ENCODE data around the gene PLEKHG4B. TPM values are rescaled to one million over a fixed set of nuclear protein-coding genes. Genes with fewer than 3 reads are reported as not detected.

The PLEKHG4B gene
- total RNA-seq, 1 experiment from 2014 or later, result 0.02 TPM

DNA sequence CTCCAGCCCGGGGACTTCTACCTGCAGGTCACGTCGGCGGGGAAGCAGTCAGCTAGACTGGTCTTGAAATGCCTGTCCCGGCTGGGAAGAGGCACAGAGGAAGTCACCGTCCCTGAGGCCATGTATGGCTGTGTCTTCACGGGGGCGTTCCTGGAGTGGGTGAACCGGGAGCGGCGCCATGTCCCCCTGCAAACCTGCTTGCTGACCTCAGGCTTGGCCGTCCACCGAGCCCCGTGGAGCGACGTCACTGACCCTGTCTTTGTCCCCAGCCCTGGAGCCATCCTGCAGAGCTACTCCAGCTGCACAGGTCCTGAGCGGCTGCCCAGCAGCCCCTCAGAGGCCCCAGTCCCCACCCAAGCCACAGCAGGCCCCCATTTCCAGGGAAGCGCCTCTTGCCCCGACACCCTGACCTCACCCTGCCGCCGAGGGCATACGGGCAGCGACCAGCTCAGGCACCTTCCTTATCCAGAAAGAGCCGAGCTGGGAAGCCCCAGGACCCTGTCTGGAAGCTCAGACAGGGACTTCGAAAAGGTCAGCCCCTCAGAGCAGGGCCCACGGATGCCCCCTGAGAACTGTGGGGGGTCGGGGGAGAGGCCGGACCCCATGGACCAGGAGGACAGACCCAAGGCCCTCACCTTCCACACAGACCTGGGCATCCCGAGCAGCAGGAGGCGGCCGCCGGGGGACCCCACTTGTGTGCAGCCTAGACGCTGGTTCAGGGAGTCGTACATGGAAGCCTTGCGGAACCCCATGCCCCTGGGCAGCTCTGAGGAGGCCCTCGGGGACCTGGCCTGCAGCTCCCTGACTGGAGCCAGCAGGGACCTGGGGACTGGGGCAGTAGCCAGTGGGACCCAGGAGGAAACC is 47.8 kb downstream of the PLEKHG4B start:
- no peaks in the 10 kb centered on the region for H3K4me1 ChIP-seq (ENCODE audit: control insufficient read depth in 1 of 2, insufficient read depth in 2 of 2, low read length in 2 of 2)
- TF ChIP-seq TCF7L2 (IDR thresholded peaks at IDR 0.05; ENCODE audit: borderline replicate concordance, extremely low read depth, insufficient read depth, insufficient read length), result no peak
- no peak for TF ChIP-seq POLR2A (IDR thresholded peaks at IDR 0.05; ENCODE audit: borderline replicate concordance, extremely low read depth, insufficient read depth, insufficient read length)
- TF ChIP-seq SP1 (IDR thresholded peaks at IDR 0.05; ENCODE audit: low read depth), result no peak
- TF ChIP-seq POLR2AphosphoS5 (IDR thresholded peaks at IDR 0.05; ENCODE audit: low read depth, low read length), result no peak
- no peak for TF ChIP-seq EZH2 (IDR thresholded peaks at IDR 0.05)
- TF ChIP-seq, protein P1, sequence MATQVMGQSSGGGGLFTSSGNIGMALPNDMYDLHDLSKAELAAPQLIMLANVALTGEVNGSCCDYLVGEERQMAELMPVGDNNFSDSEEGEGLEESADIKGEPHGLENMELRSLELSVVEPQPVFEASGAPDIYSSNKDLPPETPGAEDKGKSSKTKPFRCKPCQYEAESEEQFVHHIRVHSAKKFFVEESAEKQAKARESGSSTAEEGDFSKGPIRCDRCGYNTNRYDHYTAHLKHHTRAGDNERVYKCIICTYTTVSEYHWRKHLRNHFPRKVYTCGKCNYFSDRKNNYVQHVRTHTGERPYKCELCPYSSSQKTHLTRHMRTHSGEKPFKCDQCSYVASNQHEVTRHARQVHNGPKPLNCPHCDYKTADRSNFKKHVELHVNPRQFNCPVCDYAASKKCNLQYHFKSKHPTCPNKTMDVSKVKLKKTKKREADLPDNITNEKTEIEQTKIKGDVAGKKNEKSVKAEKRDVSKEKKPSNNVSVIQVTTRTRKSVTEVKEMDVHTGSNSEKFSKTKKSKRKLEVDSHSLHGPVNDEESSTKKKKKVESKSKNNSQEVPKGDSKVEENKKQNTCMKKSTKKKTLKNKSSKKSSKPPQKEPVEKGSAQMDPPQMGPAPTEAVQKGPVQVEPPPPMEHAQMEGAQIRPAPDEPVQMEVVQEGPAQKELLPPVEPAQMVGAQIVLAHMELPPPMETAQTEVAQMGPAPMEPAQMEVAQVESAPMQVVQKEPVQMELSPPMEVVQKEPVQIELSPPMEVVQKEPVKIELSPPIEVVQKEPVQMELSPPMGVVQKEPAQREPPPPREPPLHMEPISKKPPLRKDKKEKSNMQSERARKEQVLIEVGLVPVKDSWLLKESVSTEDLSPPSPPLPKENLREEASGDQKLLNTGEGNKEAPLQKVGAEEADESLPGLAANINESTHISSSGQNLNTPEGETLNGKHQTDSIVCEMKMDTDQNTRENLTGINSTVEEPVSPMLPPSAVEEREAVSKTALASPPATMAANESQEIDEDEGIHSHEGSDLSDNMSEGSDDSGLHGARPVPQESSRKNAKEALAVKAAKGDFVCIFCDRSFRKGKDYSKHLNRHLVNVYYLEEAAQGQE (IDR thresholded peaks at IDR 0.05; ENCODE audit: low read depth), result no peak
- TF ChIP-seq EZH2phosphoT487 (IDR thresholded peaks at IDR 0.05; ENCODE audit: borderline replicate concordance), result no peak
- DNase-seq (ENCODE audit: low read depth, low spot score) (no peak), ATAC-seq (no peak)
- H3K9ac ChIP-seq (ENCODE audit: low read length), result no peak overlapping the region
- H3K27ac ChIP-seq (ENCODE audit: low read depth, low read length), result no peak overlapping the region
- no peaks in the 10 kb centered on the region for H3K27me3 ChIP-seq (ENCODE audit: insufficient read depth, low read length)
- no peaks in the 10 kb centered on the region for H3K79me2 ChIP-seq (ENCODE audit: insufficient read depth, low read length)
- CTCF ChIA-PET, result no interaction called here
- RAD21 ChIA-PET (ENCODE audit: low non-redundant PET in 1 of 2, low total read pairs in 2 of 2, uncharacterized antibody in 2 of 2, unreplicated experiment in 2 of 2), result no interaction called here
- no peaks in the 10 kb centered on the region for H3K9me3 ChIP-seq (ENCODE audit: control insufficient read depth in 1 of 2, insufficient read depth in 1 of 2, low read depth in 1 of 2, low read length in 2 of 2)
- BruUV-seq (replicated peaks), result no TSS peak
- no peak overlapping the region for H3K4me3 ChIP-seq (replicated peaks in 1 of 2; ENCODE audit: low read depth in 1 of 2, low read length in 2 of 2)
- intact Hi-C loops (cut with micrococcal nuclease), result no loop called here
- H2AFZ ChIP-seq (ENCODE audit: low read depth, low read length, poor library complexity, severe bottlenecking), result no peak overlapping the region
- no peaks in the 10 kb centered on the region for H4K20me1 ChIP-seq (ENCODE audit: insufficient read depth)
- H3K4me2 ChIP-seq (ENCODE audit: low read length), result no peak overlapping the region
- no peaks in the 10 kb centered on the region for H3K9me2 ChIP-seq (ENCODE audit: insufficient read depth)
- POLR2A ChIA-PET, result no interaction called here
- no peaks in the 10 kb centered on the region for H3K36me3 ChIP-seq (ENCODE audit: control insufficient read depth in 1 of 2, insufficient read depth in 2 of 2, low read length in 2 of 2)

Data from HCT116 (cell line).